Trophoblast cell (in vitro differentiated cells and primary cell): ENCODE results near the gene SRSF12.

Source experiments
- DNase-seq, 2 donors: peaks; one replicate each; pipeline ENCODE4 v3.0.0-alpha.2; 2016
- H2AFZ ChIP-seq: 2 replicates; pipeline ENCODE4 v1.6.1; 2013; ENCODE audit warnings: low read length, moderate library complexity, mild to moderate bottlenecking; ENCODE audit not compliant: insufficient read depth, poor library complexity
- H2AK5ac ChIP-seq: 2 replicates; pipeline ENCODE4 v1.6.1; 2013; ENCODE audit warnings: mild to moderate bottlenecking, low read length
- H2BK120ac ChIP-seq: 2 replicates; pipeline ENCODE4 v1.6.1; 2013; ENCODE audit warnings: low read length, mild to moderate bottlenecking, moderate library complexity; ENCODE audit not compliant: insufficient read depth, poor library complexity
- H2BK12ac ChIP-seq: 2 replicates; pipeline ENCODE4 v1.6.1; 2013; ENCODE audit warnings: mild to moderate bottlenecking, low read length, moderate library complexity
- H2BK5ac ChIP-seq: 2 replicates; pipeline ENCODE4 v1.6.1; 2013; ENCODE audit warnings: low read length, low read depth, moderate library complexity, mild to moderate bottlenecking; ENCODE audit not compliant: poor library complexity
- H3K14ac ChIP-seq: 2 replicates; pipeline ENCODE4 v1.6.1; 2013; ENCODE audit warnings: mild to moderate bottlenecking, low read length
- H3K18ac ChIP-seq: 2 replicates; pipeline ENCODE4 v1.6.1; 2013; ENCODE audit warnings: mild to moderate bottlenecking, low read length
- H3K23ac ChIP-seq: 2 replicates; pipeline ENCODE4 v1.6.1; 2013; ENCODE audit warnings: low read length
- H3K27ac ChIP-seq: 2 replicates; pipeline ENCODE4 v1.5.1; 2013; ENCODE audit warnings: low read depth, mild to moderate bottlenecking, inconsistent platforms, low read length, moderate library complexity
- H3K27me3 ChIP-seq: 2 replicates; pipeline ENCODE4 v1.6.1; 2013; ENCODE audit warnings: inconsistent platforms, mild to moderate bottlenecking, low read length, moderate library complexity; ENCODE audit not compliant: insufficient read depth
- H3K36me3 ChIP-seq, 2 experiments: 1 replicate in 1 of 2; 2 replicates in 1 of 2; pipeline ENCODE4 v1.6.1; 2013; ENCODE audit warnings: low read length in 2 of 2, mild to moderate bottlenecking in 2 of 2, moderate library complexity in 1 of 2; ENCODE audit not compliant: insufficient read depth in 2 of 2, control insufficient read depth in 1 of 2
- H3K4ac ChIP-seq: 2 replicates; pipeline ENCODE4 v1.6.1; 2013; ENCODE audit warnings: low read depth, mild to moderate bottlenecking, low read length, moderate library complexity
- H3K4me1 ChIP-seq, 2 experiments: 1 replicate in 1 of 2; 2 replicates in 1 of 2; pipeline ENCODE4 v1.6.1; 2013; ENCODE audit warnings: low read length in 2 of 2, mild to moderate bottlenecking in 2 of 2, moderate library complexity in 1 of 2; ENCODE audit not compliant: insufficient read depth in 2 of 2, control insufficient read depth in 1 of 2
- H3K4me2 ChIP-seq: 2 replicates; pipeline ENCODE4 v1.6.1; 2013; ENCODE audit warnings: inconsistent platforms, mild to moderate bottlenecking, low read length, moderate library complexity
- H3K4me3 ChIP-seq: 2 replicates; pipeline ENCODE4 v1.5.1; 2013; ENCODE audit warnings: mild to moderate bottlenecking, low read depth, low read length, inconsistent platforms
- H3K79me1 ChIP-seq: one replicate; pipeline ENCODE4 v1.6.1; 2013; ENCODE audit warnings: low read length
- H3K79me2 ChIP-seq: 2 replicates; pipeline ENCODE4 v1.6.1; 2013; ENCODE audit warnings: low read length, mild to moderate bottlenecking; ENCODE audit not compliant: control insufficient read depth, insufficient read depth, poor library complexity
- H3K9ac ChIP-seq: 2 replicates; pipeline ENCODE4 v1.6.1; 2013; ENCODE audit warnings: mild to moderate bottlenecking, low read length
- H3K9me3 ChIP-seq: 2 replicates; pipeline ENCODE4 v1.6.1; 2013; ENCODE audit warnings: low read depth, mild to moderate bottlenecking, control low read depth, inconsistent platforms, low read length; ENCODE audit not compliant: insufficient read depth
- H4K12ac ChIP-seq: 2 replicates; pipeline ENCODE4 v1.6.1; 2013; ENCODE audit warnings: low read depth, mild to moderate bottlenecking, low read length, moderate library complexity
- H4K8ac ChIP-seq: 2 replicates; pipeline ENCODE4 v1.6.1; 2013; ENCODE audit warnings: low read depth, mild to moderate bottlenecking, low read length, moderate library complexity
- H4K91ac ChIP-seq: one replicate; pipeline ENCODE4 v1.6.1; 2013; ENCODE audit warnings: low read depth, mild to moderate bottlenecking, low read length, moderate library complexity
- WGBS: extraction: QIAGEN DNeasy Blood & Tissue Kit; methylation state at CpG from one replicate; pipeline ENCODE4 v1.1.7; 2013; ENCODE audit warnings: missing lambda C conversion rate; ENCODE audit not compliant: insufficient read length, insufficient coverage; ENCODE audit errors: extremely low coverage; 5-methylcytosine and 5-hydroxymethylcytosine counted together

Gene SRSF12

GRCh38 chr6:89138173-89138572, 20.3 kb upstream of the SRSF12 start:
- Histone ChIP-seq H3K4me2 (no peak overlapping the region), H3K27me3 (no peaks in the 10 kb centered on the region), H3K36me3 (no peaks in the 10 kb centered on the region), H2AK5ac (no peak overlapping the region), H2AFZ (no peak overlapping the region), H2BK5ac (no peak overlapping the region), H4K12ac (no peak overlapping the region), H4K8ac (no peak overlapping the region), H3K9ac (no peak overlapping the region), H2BK12ac (no peak overlapping the region), H3K79me1 (no peaks in the 10 kb centered on the region), H3K14ac (no peak overlapping the region), H3K4me3 (no peak overlapping the region), H3K9me3 (no peaks in the 10 kb centered on the region), H4K91ac (no peak overlapping the region), H3K79me2 (no peaks in the 10 kb centered on the region), H2BK120ac (no peak overlapping the region), H3K18ac (no peak overlapping the region), H3K4ac (no peak overlapping the region), H3K27ac (no peak overlapping the region), H3K4me1 (no peaks in the 10 kb centered on the region), H3K23ac (no peak overlapping the region)
- no CpG with 5 or more reads among the region's 2 CpGs for WGBS
- DNase-seq: no peak

DNA sequence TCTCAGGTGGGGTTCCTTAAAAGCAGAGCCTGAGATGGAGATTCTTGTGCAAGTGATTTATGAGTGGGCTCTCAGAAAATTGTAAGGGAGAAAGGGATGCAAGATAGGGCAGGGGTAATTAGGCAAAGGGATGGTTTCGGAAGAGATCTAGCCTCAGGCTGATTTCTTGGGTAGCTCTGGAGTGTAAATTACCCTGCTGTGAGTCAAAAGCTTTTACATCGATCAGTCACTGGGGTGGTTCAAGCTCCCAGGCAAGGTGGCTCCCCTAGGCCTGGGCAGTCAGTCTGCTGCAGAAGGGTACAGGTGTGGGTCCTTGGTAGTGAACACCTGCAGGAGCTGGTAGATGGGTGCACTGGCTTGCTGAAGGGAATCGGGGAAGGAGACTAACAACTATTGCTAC, 16.9 kb upstream of the SRSF12 start:
- Histone ChIP-seq H3K14ac (no peak overlapping the region), H4K12ac (no peak overlapping the region), H4K8ac (no peak overlapping the region), H3K18ac (no peak overlapping the region), H3K27ac (no peak overlapping the region), H3K9me3 (peaks cover 2% of the 10 kb centered on the region), H2AK5ac (no peak overlapping the region), H3K4me3 (no peak overlapping the region), H2BK12ac (no peak overlapping the region), H3K23ac (no peak overlapping the region), H3K79me1 (no peaks in the 10 kb centered on the region), H2AFZ (no peak overlapping the region), H3K27me3 (no peaks in the 10 kb centered on the region), H3K9ac (no peak overlapping the region), H3K36me3 (no peaks in the 10 kb centered on the region), H4K91ac (no peak overlapping the region), H3K79me2 (no peaks in the 10 kb centered on the region), H2BK5ac (no peak overlapping the region), H3K4ac (no peak overlapping the region), H2BK120ac (no peak overlapping the region), H3K4me2 (no peak overlapping the region), H3K4me1 (no peaks in the 10 kb centered on the region)
- no CpG with 5 or more reads among the region's 3 CpGs for WGBS
- DNase-seq: no peak

- Histone ChIP-seq H4K91ac (no peak overlapping the region), H3K4me3 (no peak overlapping the region), H2AK5ac (no peak overlapping the region), H4K12ac (no peak overlapping the region), H3K4me2 (no peak overlapping the region), H2BK120ac (no peak overlapping the region), H2AFZ (no peak overlapping the region), H3K23ac (no peak overlapping the region), H3K4ac (no peak overlapping the region), H2BK5ac (no peak overlapping the region), H3K9ac (no peak overlapping the region), H3K27me3 (no peaks in the 10 kb centered on the region), H4K8ac (no peak overlapping the region), H3K9me3 (peaks cover 4% of the 10 kb centered on the region), H3K4me1 (no peaks in the 10 kb centered on the region), H3K18ac (no peak overlapping the region), H3K79me1 (no peaks in the 10 kb centered on the region), H3K36me3 (no peaks in the 10 kb centered on the region), H2BK12ac (no peak overlapping the region), H3K14ac (no peak overlapping the region), H3K27ac (no peak overlapping the region), H3K79me2 (no peaks in the 10 kb centered on the region)
- WGBS: no CpG with 5 or more reads among the region's 9 CpGs
- DNase-seq: no peak
Observed at GRCh38 chr6:89133981-89134380, 16.1 kb upstream of the SRSF12 start.

DNA sequence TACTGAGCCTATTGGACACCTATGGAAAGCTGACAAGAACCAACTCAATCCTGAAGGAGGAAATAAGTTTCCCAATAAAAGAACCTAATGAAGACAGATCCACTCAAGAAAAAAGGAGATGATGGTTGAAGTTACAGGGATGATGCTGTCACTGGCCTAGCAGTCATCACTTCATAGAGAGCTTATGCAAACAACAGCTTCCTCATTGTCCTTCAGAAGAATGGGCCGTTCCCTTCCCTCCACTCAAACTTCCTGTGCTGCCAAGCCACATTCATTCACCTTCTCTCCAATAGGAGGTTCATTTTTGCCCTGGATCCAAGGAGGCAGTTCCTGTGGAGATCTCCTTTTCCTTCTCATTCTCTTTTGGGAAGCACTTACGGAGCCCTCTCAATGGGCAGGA, 14.2 kb upstream of the SRSF12 start:
- Histone ChIP-seq H3K36me3 (no peaks in the 10 kb centered on the region), H3K4ac (no peak overlapping the region), H2BK120ac (no peak overlapping the region), H4K12ac (no peak overlapping the region), H3K14ac (no peak overlapping the region), H2AK5ac (no peak overlapping the region), H4K91ac (no peak overlapping the region), H3K79me1 (no peaks in the 10 kb centered on the region), H2AFZ (no peak overlapping the region), H3K18ac (no peak overlapping the region), H3K9ac (no peak overlapping the region), H3K27me3 (no peaks in the 10 kb centered on the region), H3K4me3 (no peak overlapping the region), H3K4me2 (no peak overlapping the region), H3K23ac (no peak overlapping the region), H3K4me1 (no peaks in the 10 kb centered on the region), H2BK12ac (no peak overlapping the region), H3K9me3 (peaks cover 4% of the 10 kb centered on the region), H2BK5ac (no peak overlapping the region), H3K27ac (no peak overlapping the region), H4K8ac (no peak overlapping the region), H3K79me2 (no peaks in the 10 kb centered on the region)
- no peak for DNase-seq
- WGBS: no CpG with 5 or more reads among the region's 2 CpGs
